Measurements from ENCODE around the gene MICA.
"Not testable (repeated sequence)": the region's sequence is repeated elsewhere in the genome, so short reads cannot be mapped to it uniquely, and the experiment has no call there.

The MICA gene

GRCh38 chr6:31383149-31383548, 20.2 kb upstream of the MICA start:
- FAIRE-seq, result no peak

- FAIRE-seq, result no peak
Observed at GRCh38 chr6:31385041-31385440, 18.4 kb upstream of the MICA start.

- no peak for FAIRE-seq
Observed at GRCh38 chr6:31386099-31386498, 17.3 kb upstream of the MICA start.

- FAIRE-seq, result no peak
Observed at GRCh38 chr6:31386977-31387376, 16.4 kb upstream of the MICA start.

- FAIRE-seq, result peak; percentile 70
Observed at GRCh38 chr6:31388916-31389801, 14.2 kb upstream of the MICA start.

- not testable (repeated sequence) for FAIRE-seq
Observed at GRCh38 chr6:31389802-31390132, 13.6 kb upstream of the MICA start.

GRCh38 chr6:31393932-31394331, 9.5 kb upstream of the MICA start:
- no peak for FAIRE-seq

GRCh38 chr6:31394381-31394780, 9.0 kb upstream of the MICA start:
- no peak for FAIRE-seq

- no peak for FAIRE-seq
Observed at GRCh38 chr6:31395832-31396231, 7.6 kb upstream of the MICA start.

- no peak for FAIRE-seq
Observed at GRCh38 chr6:31396422-31397152, 6.8 kb upstream of the MICA start.

GRCh38 chr6:31397153-31397499, 6.3 kb upstream of the MICA start:
- FAIRE-seq, result not testable (repeated sequence)

GRCh38 chr6:31397901-31398525, 5.4 kb upstream of the MICA start:
- FAIRE-seq, result no peak

GRCh38 chr6:31399589-31400466, 3.6 kb upstream of the MICA start:
- no peak for FAIRE-seq

GRCh38 chr6:31400467-31401289, 2.7 kb upstream of the MICA start:
- FAIRE-seq, result no peak

- no peak for FAIRE-seq
Observed at GRCh38 chr6:31401403-31401802, 2.0 kb upstream of the MICA start.

- no peak for FAIRE-seq
Observed at GRCh38 chr6:31402324-31403282, 792 bp upstream of the MICA start.

- FAIRE-seq, result not testable (repeated sequence)
Observed at GRCh38 chr6:31404061-31404364, 618 bp downstream of the MICA start.

GRCh38 chr6:31405996-31406395, 2.6 kb downstream of the MICA start:
- no peak for FAIRE-seq

- FAIRE-seq, result no peak
Observed at GRCh38 chr6:31407699-31408098, 4.3 kb downstream of the MICA start.

- no peak for FAIRE-seq
Observed at GRCh38 chr6:31412506-31412905, 9.1 kb downstream of the MICA start.
